Measurements from ENCODE around the gene TMEM88. TPM values are rescaled to one million over a fixed set of nuclear protein-coding genes. Genes with fewer than 3 reads are reported as not detected.

The TMEM88 gene
- total and polyA plus RNA-seq, 2 donors (not counting 3 experiments of a cell fraction or from before 2014, with no cell fraction given) = 53.4 to 165 TPM

DNA sequence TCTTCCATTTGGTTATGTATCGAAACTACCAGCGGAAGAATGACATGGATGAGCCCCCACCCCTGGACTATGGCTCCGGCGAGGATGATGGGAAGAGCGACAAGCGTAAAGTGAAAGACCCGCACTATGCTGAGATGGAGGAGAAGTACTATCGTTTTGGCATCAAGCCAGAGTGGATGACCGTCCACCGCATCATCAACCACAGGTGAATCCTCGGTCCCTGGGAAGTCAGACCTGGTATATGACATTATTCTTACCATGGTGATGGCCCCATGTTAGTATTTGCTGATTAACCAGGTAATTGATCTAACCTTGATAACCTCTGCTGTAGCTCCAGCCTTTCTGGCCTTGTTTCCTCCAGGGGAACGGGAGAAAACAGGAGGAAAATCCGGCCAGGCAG, 42.2 kb downstream of the TMEM88 start:
- FAIRE-seq (no peak), DNase-seq (ENCODE audit: low read depth, low spot score) (no peak)
- H3K9ac ChIP-seq (replicated peaks; ENCODE audit: extremely low read depth, insufficient read depth, low read length) = no peak overlapping the region
- intact Hi-C loops (cut with micrococcal nuclease) = loop anchor here (1.0 kb wide), 1 partner anchor 35 kb away; no protein-coding TSS in a partner anchor
- H3K36me3 ChIP-seq (ENCODE audit: control insufficient read depth in 2 of 2, extremely low read depth in 1 of 2, insufficient read depth in 2 of 2, low read length in 2 of 2) = peaks cover 43 to 67% of the 10 kb centered on the region in 2 experiments
- H3K27ac ChIP-seq (ENCODE audit: insufficient read depth, low read depth, low read length) = no peak overlapping the region
- H3K9me1 ChIP-seq (replicated peaks; ENCODE audit: control insufficient read depth, extremely low read depth, insufficient read depth, low read length) = no peaks in the 10 kb centered on the region
- TF ChIP-seq MYC (IDR thresholded peaks at IDR 0.05; ENCODE audit: low read depth, low read length) (no peak), JUN (IDR thresholded peaks at IDR 0.05; ENCODE audit: borderline replicate concordance, insufficient read depth, insufficient read length, low read depth) (no peak), GATA2 (IDR thresholded peaks at IDR 0.05; ENCODE audit: insufficient read depth, insufficient read length, low read depth, low read length) (no peak), POLR2A (IDR thresholded peaks at IDR 0.05; ENCODE audit: low read depth, low read length) (no peak), EZH2 (IDR thresholded peaks at IDR 0.05; ENCODE audit: borderline replicate concordance, low read depth, low read length, severe bottlenecking) (no peak), POLR2AphosphoS5 (IDR thresholded peaks at IDR 0.05; ENCODE audit: insufficient read depth, low read depth, low read length) (no peak), FOS (IDR thresholded peaks at IDR 0.05; ENCODE audit: borderline replicate concordance, insufficient read depth, low read length) (no peak)
- TF ChIP-seq, protein P1, sequence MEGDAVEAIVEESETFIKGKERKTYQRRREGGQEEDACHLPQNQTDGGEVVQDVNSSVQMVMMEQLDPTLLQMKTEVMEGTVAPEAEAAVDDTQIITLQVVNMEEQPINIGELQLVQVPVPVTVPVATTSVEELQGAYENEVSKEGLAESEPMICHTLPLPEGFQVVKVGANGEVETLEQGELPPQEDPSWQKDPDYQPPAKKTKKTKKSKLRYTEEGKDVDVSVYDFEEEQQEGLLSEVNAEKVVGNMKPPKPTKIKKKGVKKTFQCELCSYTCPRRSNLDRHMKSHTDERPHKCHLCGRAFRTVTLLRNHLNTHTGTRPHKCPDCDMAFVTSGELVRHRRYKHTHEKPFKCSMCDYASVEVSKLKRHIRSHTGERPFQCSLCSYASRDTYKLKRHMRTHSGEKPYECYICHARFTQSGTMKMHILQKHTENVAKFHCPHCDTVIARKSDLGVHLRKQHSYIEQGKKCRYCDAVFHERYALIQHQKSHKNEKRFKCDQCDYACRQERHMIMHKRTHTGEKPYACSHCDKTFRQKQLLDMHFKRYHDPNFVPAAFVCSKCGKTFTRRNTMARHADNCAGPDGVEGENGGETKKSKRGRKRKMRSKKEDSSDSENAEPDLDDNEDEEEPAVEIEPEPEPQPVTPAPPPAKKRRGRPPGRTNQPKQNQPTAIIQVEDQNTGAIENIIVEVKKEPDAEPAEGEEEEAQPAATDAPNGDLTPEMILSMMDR (IDR thresholded peaks at IDR 0.05; ENCODE audit: extremely low read depth in 1 of 2, insufficient read depth in 1 of 2, low read depth in 1 of 2, low read length in 2 of 2) = no peak
- TF ChIP-seq, protein P2, sequence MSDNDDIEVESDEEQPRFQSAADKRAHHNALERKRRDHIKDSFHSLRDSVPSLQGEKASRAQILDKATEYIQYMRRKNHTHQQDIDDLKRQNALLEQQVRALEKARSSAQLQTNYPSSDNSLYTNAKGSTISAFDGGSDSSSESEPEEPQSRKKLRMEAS (IDR thresholded peaks at IDR 0.05; ENCODE audit: insufficient read depth, insufficient read length) = no peak
- H3K79me2 ChIP-seq (ENCODE audit: control insufficient read depth, insufficient read depth, low read length) = no peaks in the 10 kb centered on the region
- no peak overlapping the region for H3K4me3 ChIP-seq (replicated peaks in 1 of 3; ENCODE audit: insufficient read depth in 1 of 3, low read depth in 1 of 3, low read length in 3 of 3)
- no peaks in the 10 kb centered on the region for H3K9me3 ChIP-seq (replicated peaks; ENCODE audit: control insufficient read depth, insufficient read depth, low read length)
- H3K27me3 ChIP-seq (ENCODE audit: control insufficient read depth in 2 of 2, insufficient read depth in 2 of 2, low read length in 2 of 2) = no peaks in the 10 kb centered on the region
- ChIA-PET CTCF (interaction anchor here (0.6 to 7.1 kb wide), 7 partner anchors 13 to 93 kb away, joined by 3 to 58 read pairs (median 3); no protein-coding TSS in a partner anchor), POLR2A (no interaction called here)
- dilution Hi-C loops (cut with MboI; ENCODE audit: extremely low pct_ligation_motif_present, low sequenced_read_pairs) = no loop called here
- no TSS peak for BruUV-seq (replicated peaks)
- H2AFZ ChIP-seq (ENCODE audit: low read depth, low read length) = no peak overlapping the region
- H3K4me2 ChIP-seq (ENCODE audit: insufficient read depth, low read length) = no peak overlapping the region
- no peaks in the 10 kb centered on the region for H3K4me1 ChIP-seq (ENCODE audit: control insufficient read depth, extremely low read depth, insufficient read depth, low read length)
- H4K20me1 ChIP-seq (replicated peaks; ENCODE audit: control insufficient read depth, extremely low read depth, insufficient read depth, low read length) = no peaks in the 10 kb centered on the region

All from endothelial cell of umbilical vein (primary cell).